IMR-90 (cell line): Measurements from ENCODE around the gene ATG5. TPM values are rescaled to one million over a fixed set of nuclear protein-coding genes. Genes with fewer than 3 reads are reported as not detected.

Experiments
- ATAC-seq: fragments of 200-7000 bp; cut with Tn5 transposase; 2 replicates; pipeline ENCODE4 v1.9.1; 2020; ENCODE audit warnings: low read depth, mild to moderate bottlenecking, moderate library complexity
- BruUV-seq: library from RNA; stranded (reverse); fragments of 400-500 nt; replicated peaks from 2 replicates; lab custom pipeline; 2021; lab: Mats Ljungman, UMichigan
- CTCF ChIA-PET: fragments of 300-600 bp; formaldehyde crosslinking; extraction: SDS; loops from one replicate; lab custom pipeline; 2021; ENCODE audit warnings: antibody characterized with exemption; lab: Yijun Ruan, JAX
- POLR2A ChIA-PET: fragments of 300-600 bp; sonication (Branson Sonifier 250); formaldehyde crosslinking; loops from one replicate; lab custom pipeline; 2022; ENCODE audit warnings: antibody characterized with exemption; ENCODE audit not compliant: unreplicated experiment; lab: Charles Lee
- DNase-seq: peaks from one replicate; pipeline ENCODE4 v3.0.0; 2013
- H2AFZ ChIP-seq: replicated peaks from 2 replicates; pipeline ENCODE3; 2013; ENCODE audit warnings: low read length, mild to moderate bottlenecking; ENCODE audit not compliant: poor library complexity
- H2AK5ac ChIP-seq: 2 replicates; pipeline ENCODE4 v1.6.1; 2013; ENCODE audit warnings: low read depth, low read length, inconsistent platforms
- H2AK9ac ChIP-seq: replicated peaks from 2 replicates; pipeline ENCODE3; 2013; ENCODE audit warnings: mild to moderate bottlenecking, low read depth, low read length, moderate library complexity; ENCODE audit not compliant: poor library complexity
- H2BK120ac ChIP-seq: 2 replicates; pipeline ENCODE4 v1.6.1; 2013; ENCODE audit warnings: low read depth, low read length, inconsistent platforms
- H2BK15ac ChIP-seq: 3 replicates; pipeline ENCODE4 v1.6.1; 2013; ENCODE audit warnings: low read depth, low read length, inconsistent platforms
- H2BK20ac ChIP-seq: 2 replicates; pipeline ENCODE4 v1.6.1; 2013; ENCODE audit warnings: low read depth, mild to moderate bottlenecking, inconsistent platforms, low read length, moderate library complexity
- H2BK5ac ChIP-seq: 2 replicates; pipeline ENCODE4 v1.6.1; 2013; ENCODE audit warnings: mild to moderate bottlenecking, low read depth, low read length, inconsistent platforms; ENCODE audit not compliant: poor library complexity, severe bottlenecking
- H3K14ac ChIP-seq: replicated peaks from 2 replicates; pipeline ENCODE4 v1.6.1; 2013; ENCODE audit warnings: low read depth, low read length, inconsistent platforms
- H3K18ac ChIP-seq: 2 replicates; pipeline ENCODE4 v1.6.1; 2013; ENCODE audit warnings: low read depth, low read length, control low read depth
- H3K23ac ChIP-seq: 2 replicates; pipeline ENCODE4 v1.6.1; 2013; ENCODE audit warnings: low read depth, low read length, inconsistent platforms
- H3K27ac ChIP-seq: 2 replicates; pipeline ENCODE4 v1.5.1; 2013; ENCODE audit warnings: mild to moderate bottlenecking, control low read depth, low read length; ENCODE audit not compliant: insufficient read depth
- H3K27me3 ChIP-seq: 2 replicates; pipeline ENCODE4 v1.6.1; 2013; ENCODE audit warnings: low read length; ENCODE audit not compliant: control insufficient read depth, insufficient read depth
- H3K36me3 ChIP-seq: 2 replicates; pipeline ENCODE4 v1.6.1; 2013; ENCODE audit warnings: low read length, mixed read lengths; ENCODE audit not compliant: control insufficient read depth, insufficient read depth
- H3K4ac ChIP-seq: 2 replicates; pipeline ENCODE4 v1.6.1; 2013; ENCODE audit warnings: low read depth, low read length, inconsistent platforms
- H3K4me1 ChIP-seq: 2 replicates; pipeline ENCODE4 v1.6.1; 2013; ENCODE audit warnings: low read length, mixed read lengths; ENCODE audit not compliant: control insufficient read depth, insufficient read depth
- H3K4me2 ChIP-seq: 2 replicates; pipeline ENCODE4 v1.6.1; 2013; ENCODE audit warnings: low read depth, mild to moderate bottlenecking, control low read depth, low read length, moderate library complexity
- H3K4me3 ChIP-seq: 2 replicates; pipeline ENCODE4 v1.5.1; 2013; ENCODE audit warnings: low read depth, mild to moderate bottlenecking, control low read depth, low read length, moderate library complexity; ENCODE audit not compliant: insufficient read depth
- H3K56ac ChIP-seq: 2 replicates; pipeline ENCODE4 v1.6.1; 2013; ENCODE audit warnings: low read length, inconsistent platforms; ENCODE audit not compliant: insufficient read depth; ENCODE audit errors: extremely low read depth
- H3K79me1 ChIP-seq, 2 experiments: 2 replicates each; pipeline ENCODE4 v1.6.1; 2013; ENCODE audit warnings: low read length in 2 of 2, inconsistent platforms in 1 of 2, low read depth in 1 of 2
- H3K9ac ChIP-seq: 2 replicates; pipeline ENCODE4 v1.6.1; 2013; ENCODE audit warnings: low read depth, low read length, control low read depth
- H3K9me1 ChIP-seq: 2 replicates; pipeline ENCODE4 v1.6.1; 2013; ENCODE audit warnings: low read length, inconsistent platforms; ENCODE audit not compliant: insufficient read depth
- H3K9me3 ChIP-seq: 2 replicates; pipeline ENCODE4 v1.6.1; 2013; ENCODE audit warnings: low read length; ENCODE audit not compliant: control insufficient read depth, insufficient read depth
- H4K20me1 ChIP-seq: 2 replicates; pipeline ENCODE4 v1.6.1; 2013; ENCODE audit warnings: low read length, inconsistent platforms; ENCODE audit not compliant: insufficient read depth
- H4K5ac ChIP-seq: 2 replicates; pipeline ENCODE4 v1.6.1; 2013; ENCODE audit warnings: mild to moderate bottlenecking, low read depth, low read length, control low read depth
- H4K8ac ChIP-seq, 2 experiments: 2 replicates each; pipeline ENCODE4 v1.6.1; 2013; ENCODE audit warnings: low read depth in 2 of 2, low read length in 2 of 2, control low read depth in 1 of 2, inconsistent platforms in 1 of 2
- H4K91ac ChIP-seq: 2 replicates; pipeline ENCODE4 v1.6.1; 2013; ENCODE audit warnings: low read depth, low read length, inconsistent platforms; ENCODE audit not compliant: insufficient read depth
- BHLHE40 ChIP-seq: fragments of 150-350 bp; IDR thresholded peaks from 2 replicates; pipeline ENCODE4 v1.6.1; 2016; ENCODE audit warnings: mild to moderate bottlenecking, low read depth, low read length
- CEBPB ChIP-seq: IDR thresholded peaks from 2 replicates; pipeline ENCODE4 v1.6.1; 2012; ENCODE audit warnings: low read depth, low read length, improper control_type of control experiment
- CHD1 ChIP-seq: IDR thresholded peaks from 2 replicates; pipeline ENCODE4 v1.6.1; 2012; ENCODE audit warnings: low read depth, low read length, improper control_type of control experiment
- CTCF ChIP-seq: conservative IDR thresholded peaks from 2 replicates; pipeline ENCODE4 v1.5.1; 2012; ENCODE audit warnings: mild to moderate bottlenecking, low read depth, low read length, improper control_type of control experiment
- FOS ChIP-seq: fragments of 150-350 bp; IDR thresholded peaks from 2 replicates; pipeline ENCODE4 v1.6.1; 2016; ENCODE audit warnings: low read depth, low read length
- MAFK ChIP-seq: IDR thresholded peaks from 2 replicates; pipeline ENCODE4 v1.6.1; 2012; ENCODE audit warnings: low read depth, low read length, improper control_type of control experiment
- MAZ ChIP-seq: IDR thresholded peaks from 2 replicates; pipeline ENCODE4 v1.6.1; 2012; ENCODE audit warnings: low read depth, mild to moderate bottlenecking, low read length, improper control_type of control experiment, moderate library complexity, borderline replicate concordance
- MXI1 ChIP-seq: IDR thresholded peaks from 2 replicates; pipeline ENCODE4 v1.6.1; 2012; ENCODE audit warnings: low read depth, mild to moderate bottlenecking, low read length, moderate library complexity, borderline replicate concordance
- NFE2L2 ChIP-seq: fragments of 150-350 bp; IDR thresholded peaks from 2 replicates; pipeline ENCODE4 v1.6.1; 2016; ENCODE audit warnings: low read depth, mild to moderate bottlenecking, low read length
- POLR2A ChIP-seq: IDR thresholded peaks from 2 replicates; pipeline ENCODE4 v1.6.1; 2012; ENCODE audit warnings: mild to moderate bottlenecking, low read depth, low read length
- RAD21 ChIP-seq: IDR thresholded peaks from 2 replicates; pipeline ENCODE4 v1.6.1; 2012; ENCODE audit warnings: low read length, improper control_type of control experiment
- RCOR1 ChIP-seq: IDR thresholded peaks from 2 replicates; pipeline ENCODE4 v1.6.1; 2012; ENCODE audit warnings: mild to moderate bottlenecking, low read length, improper control_type of control experiment; ENCODE audit not compliant: insufficient replicate concordance
- RFX5 ChIP-seq: IDR thresholded peaks from 2 replicates; pipeline ENCODE4 v1.8.0; 2012; ENCODE audit warnings: low read depth, mild to moderate bottlenecking, low read length, moderate library complexity
- SMC3 ChIP-seq: fragments of 150-350 bp; IDR thresholded peaks from 2 replicates; pipeline ENCODE4 v1.6.1; 2016; ENCODE audit warnings: low read depth, mild to moderate bottlenecking, antibody characterized with exemption, low read length, moderate library complexity
- USF2 ChIP-seq: fragments of 150-350 bp; IDR thresholded peaks from 2 replicates; pipeline ENCODE4 v1.6.1; 2017; ENCODE audit warnings: mild to moderate bottlenecking, antibody characterized with exemption, low read length, low read depth
- WGBS, 2 experiments: methylation state at CpG; one replicate each; pipeline versions ENCODE4 v1.1.5 to v1.1.7; 2013; ENCODE audit warnings: missing lambda C conversion rate in 2 of 2; ENCODE audit not compliant: insufficient read length in 1 of 2; ENCODE audit errors: extremely low coverage in 2 of 2; 5-methylcytosine and 5-hydroxymethylcytosine counted together
- dilution Hi-C: fragments of 300-500 bp; cut with HindIII; formaldehyde crosslinking; loops from one replicate; pipeline ENCODE4 v1.14.3; 2018; ENCODE audit warnings: low sequenced_read_pairs; ENCODE audit not compliant: unreplicated experiment
- in situ Hi-C: fragments of 300-500 bp; cut with MboI; formaldehyde crosslinking; loops from 3 replicates; pipeline ENCODE4 v1.14.3; 2019; ENCODE audit warnings: low sequenced_read_pairs, inconsistent platforms, mixed read lengths
- intact Hi-C: fragments of 100-400 bp; cut with micrococcal nuclease; formaldehyde crosslinking; loops from 2 replicates; pipeline ENCODE4 v1.10.0; 2022
- polyA plus RNA-seq, 3 experiments: library from polyadenylated mRNA; depleted of rRNA; stranded (reverse); fragments of >200 nt; gene quantifications; 2 replicates each; pipeline ENCODE4 v1.2.3, GENCODE V29; 2012; ENCODE audit warnings: low replicate concordance in 1 of 3
- total RNA-seq: library from RNA; depleted of rRNA; stranded (reverse); fragments of >200 nt; gene quantifications from 2 replicates; pipeline ENCODE4 v1.2.3, GENCODE V29; 2012

The ATG5 gene
- total and polyA plus RNA-seq, 2 of the 4 experiments (the other 2 are of a cell fraction): 13.5 to 28.0 TPM

GRCh38 chr6:106159531-106159940 is 166.0 kb downstream of the ATG5 start:
- no TSS peak for BruUV-seq
- Histone ChIP-seq H4K5ac (peak overlapping the region; percentile 85; the same call in 1 of the 2 replicates), H3K4me1 (peaks cover 28% of the 10 kb centered on the region)
- TF ChIP-seq MXI1 (0 out of 2 replicates have a peak, but pooled peaks have one; percentile 25), CEBPB (peak; percentile 48; the same call in 1 of the 2 replicates), RFX5 (no peak), MAFK (0 out of 2 replicates have a peak, but pooled peaks have one; percentile 2), FOS (peak; percentile 74), POLR2A (no peak), NFE2L2 (peak; percentile 36; the same call in 1 of the 2 replicates), RCOR1 (peak; percentile 93), SMC3 (no peak), MAZ (no peak), USF2 (no peak), CTCF (no peak), BHLHE40 (no peak), CHD1 (no peak), RAD21 (no peak)

More at GRCh38 chr6:106159531-106159940, 166.0 kb downstream of the ATG5 start:
- dilution Hi-C loops (no loop called here), in situ Hi-C loops (no loop called here), intact Hi-C loops (no loop called here)
- Histone ChIP-seq H3K9me1 (peaks cover 33% of the 10 kb centered on the region), H3K9ac (no peak overlapping the region; the same call in 1 of the 2 replicates), H2AK5ac (peak overlapping the region; percentile 84), H3K9me3 (no peaks in the 10 kb centered on the region), H3K18ac (peak overlapping the region; percentile 84; the same call in 1 of the 2 replicates), H3K56ac (peak overlapping the region; percentile 19; the same call in 1 of the 2 replicates), H3K4me3 (no peak overlapping the region), H3K27ac (peak overlapping the region; percentile 48; the same call in 1 of the 2 replicates), H3K23ac (peak overlapping the region; percentile 73; the same call in 1 of the 2 replicates), H2BK20ac (peak overlapping the region; percentile 92), H3K27me3 (no peaks in the 10 kb centered on the region), H4K91ac (peak overlapping the region; percentile 90), H2AK9ac (peak overlapping the region; percentile 84), H3K14ac (peak overlapping the region; percentile 72), H3K36me3 (no peaks in the 10 kb centered on the region), H2BK15ac (peak overlapping the region; percentile 98; the same call in 2 of the 3 replicates), H4K8ac (peak overlapping the region; percentile 62 to 86; a peak in 3 of 4 replicates), H2AFZ (peak overlapping the region; percentile 69), H3K4ac (peak overlapping the region; percentile 86), H4K20me1 (no peaks in the 10 kb centered on the region), H3K4me2 (no peak overlapping the region; the same call in 1 of the 2 replicates), H3K79me1 (no peaks in the 10 kb centered on the region), H2BK120ac (peak overlapping the region; percentile 96), H2BK5ac (peak overlapping the region; percentile 96)
- peak; percentile 57 for ATAC-seq
- ChIA-PET CTCF (no interaction called here), POLR2A (no interaction called here)
- peak; percentile 93 for DNase-seq
- 93% methylated on average over 2 of the region's 5 CpGs; no CpG with 5 or more reads in 1 of the 2 experiments for WGBS, 2 experiments
